ENCODE results near the gene HCFC1R1.
"Not testable (repeated sequence)": the region's sequence is repeated elsewhere in the genome, so short reads cannot be mapped to it uniquely, and the experiment has no call there.

Gene HCFC1R1

DNA sequence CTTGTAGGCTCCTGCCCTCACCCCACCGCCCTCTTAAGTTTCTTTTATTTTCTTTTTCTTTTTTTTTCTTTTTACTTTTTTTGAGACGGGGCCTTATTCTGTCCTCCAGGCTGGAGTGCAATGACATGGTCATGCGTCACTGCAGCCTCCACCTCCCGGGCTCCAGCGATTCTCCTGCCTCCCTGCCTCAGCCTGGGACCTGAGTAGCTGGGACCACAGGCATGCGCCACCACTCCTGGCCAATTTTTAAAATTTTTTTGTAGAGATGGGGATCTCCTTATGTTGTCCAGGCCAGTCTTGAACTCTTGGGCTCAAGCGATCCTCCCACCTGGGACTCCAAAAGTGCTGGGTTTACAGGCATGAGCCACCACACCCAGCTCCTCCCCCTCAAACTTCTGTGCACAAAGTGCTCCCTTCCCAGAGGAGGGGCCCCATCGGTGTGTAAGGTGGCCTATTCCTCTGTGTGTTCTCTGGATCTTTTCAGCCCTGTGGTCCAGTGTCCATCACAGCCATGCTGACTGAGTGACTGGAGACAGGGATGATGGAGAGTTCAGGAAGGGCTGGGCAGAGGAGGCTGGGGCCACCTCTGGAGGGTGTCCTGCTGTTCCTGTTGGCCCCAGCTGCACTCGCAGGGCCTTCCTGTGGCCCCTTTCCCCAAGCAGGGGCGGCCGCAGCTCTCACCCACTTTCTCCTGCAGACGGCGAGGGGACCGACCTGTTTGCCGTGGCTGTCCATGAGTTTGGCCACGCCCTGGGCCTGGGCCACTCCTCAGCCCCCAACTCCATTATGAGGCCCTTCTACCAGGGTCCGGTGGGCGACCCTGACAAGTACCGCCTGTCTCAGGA is 32.8 kb upstream of the HCFC1R1 start:
- DNase-seq (ENCODE audit: extremely low spot score): no peak
- TF ChIP-seq, protein P1, sequence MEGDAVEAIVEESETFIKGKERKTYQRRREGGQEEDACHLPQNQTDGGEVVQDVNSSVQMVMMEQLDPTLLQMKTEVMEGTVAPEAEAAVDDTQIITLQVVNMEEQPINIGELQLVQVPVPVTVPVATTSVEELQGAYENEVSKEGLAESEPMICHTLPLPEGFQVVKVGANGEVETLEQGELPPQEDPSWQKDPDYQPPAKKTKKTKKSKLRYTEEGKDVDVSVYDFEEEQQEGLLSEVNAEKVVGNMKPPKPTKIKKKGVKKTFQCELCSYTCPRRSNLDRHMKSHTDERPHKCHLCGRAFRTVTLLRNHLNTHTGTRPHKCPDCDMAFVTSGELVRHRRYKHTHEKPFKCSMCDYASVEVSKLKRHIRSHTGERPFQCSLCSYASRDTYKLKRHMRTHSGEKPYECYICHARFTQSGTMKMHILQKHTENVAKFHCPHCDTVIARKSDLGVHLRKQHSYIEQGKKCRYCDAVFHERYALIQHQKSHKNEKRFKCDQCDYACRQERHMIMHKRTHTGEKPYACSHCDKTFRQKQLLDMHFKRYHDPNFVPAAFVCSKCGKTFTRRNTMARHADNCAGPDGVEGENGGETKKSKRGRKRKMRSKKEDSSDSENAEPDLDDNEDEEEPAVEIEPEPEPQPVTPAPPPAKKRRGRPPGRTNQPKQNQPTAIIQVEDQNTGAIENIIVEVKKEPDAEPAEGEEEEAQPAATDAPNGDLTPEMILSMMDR (IDR thresholded peaks at IDR 0.05; ENCODE audit: control extremely low read depth, extremely low read depth, low read depth, missing control alignments): no peak
- ChIA-PET POLR2A (no interaction called here), CTCF (interaction anchor here (0.9 to 2.7 kb wide), 3 partner anchors 19 to 73 kb away, joined by 3 to 9 read pairs (median 9); no protein-coding TSS in a partner anchor)

DNA sequence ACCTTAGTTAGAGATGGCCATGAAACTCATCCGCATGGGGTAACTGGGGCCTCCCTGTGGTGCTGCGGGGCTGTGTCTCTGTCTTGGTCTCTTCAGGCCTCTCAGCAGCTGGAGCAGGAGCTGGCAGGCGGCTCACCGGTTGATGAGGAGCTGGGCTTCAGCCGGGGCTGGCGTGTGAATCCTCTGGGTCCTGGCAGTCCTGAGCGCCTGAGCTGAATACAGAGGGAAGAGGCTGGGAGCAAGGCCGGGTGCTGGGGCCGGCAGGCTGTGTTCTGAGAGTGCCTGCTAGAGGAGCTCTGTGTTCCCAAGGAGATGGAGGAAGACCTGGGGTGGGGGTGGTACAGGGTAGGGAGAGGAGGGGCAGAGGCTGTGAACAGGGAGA is 32.0 kb upstream of the HCFC1R1 start:
- POLR2A ChIA-PET; DNase-seq (ENCODE audit: extremely low spot score): not testable (repeated sequence)
- CTCF ChIA-PET: interaction anchor here (0.9 to 2.7 kb wide), 3 partner anchors 20 to 74 kb away, joined by 3 to 9 read pairs (median 9); no protein-coding TSS in a partner anchor

DNA sequence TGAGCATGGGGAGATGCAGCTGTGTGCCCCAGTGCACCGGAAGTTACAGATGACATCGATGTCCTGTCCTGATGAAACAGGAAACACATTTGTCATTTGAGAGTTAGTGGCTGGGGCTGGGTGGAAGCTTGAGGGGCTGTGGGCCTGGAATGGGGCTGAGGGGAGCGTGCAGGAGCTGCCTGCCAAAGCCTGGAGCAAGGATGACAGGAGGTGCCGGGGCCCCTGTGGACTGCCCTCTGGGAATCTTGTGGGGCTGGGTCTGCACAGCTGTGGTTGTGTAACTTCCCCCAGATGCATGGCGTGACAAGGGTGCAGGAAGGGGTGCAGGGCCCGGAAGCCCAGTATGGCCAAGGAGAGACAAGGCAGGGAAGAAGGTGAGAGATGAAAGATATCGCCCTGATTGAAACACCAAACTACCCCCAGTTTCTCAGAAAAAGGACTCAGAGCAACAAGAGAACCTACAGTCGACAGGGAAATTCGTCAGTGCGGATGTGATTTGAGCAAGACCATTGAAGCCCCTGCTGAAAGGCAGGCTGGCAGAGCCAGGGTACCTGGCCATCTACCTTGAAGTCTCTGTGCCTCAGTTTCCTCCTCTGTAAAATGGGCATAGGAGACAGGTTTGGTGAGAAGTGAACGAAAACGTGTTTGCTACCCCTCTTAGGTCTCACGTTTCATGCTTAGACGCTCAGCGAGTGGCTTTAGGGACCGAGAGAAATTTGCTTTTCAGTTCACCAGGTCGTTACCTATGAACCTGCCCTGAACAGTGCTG is 31.4 kb upstream of the HCFC1R1 start:
- TF ChIP-seq, protein P1 (IDR thresholded peaks at IDR 0.05; ENCODE audit: control extremely low read depth, extremely low read depth, low read depth, missing control alignments): no peak
- DNase-seq (ENCODE audit: extremely low spot score): no peak
- POLR2A ChIA-PET: no interaction called here
- CTCF ChIA-PET: interaction anchor here (0.6 to 2.7 kb wide), 4 partner anchors 21 to 631 kb away, joined by 3 to 9 read pairs (median 6); no protein-coding TSS in a partner anchor

DNA sequence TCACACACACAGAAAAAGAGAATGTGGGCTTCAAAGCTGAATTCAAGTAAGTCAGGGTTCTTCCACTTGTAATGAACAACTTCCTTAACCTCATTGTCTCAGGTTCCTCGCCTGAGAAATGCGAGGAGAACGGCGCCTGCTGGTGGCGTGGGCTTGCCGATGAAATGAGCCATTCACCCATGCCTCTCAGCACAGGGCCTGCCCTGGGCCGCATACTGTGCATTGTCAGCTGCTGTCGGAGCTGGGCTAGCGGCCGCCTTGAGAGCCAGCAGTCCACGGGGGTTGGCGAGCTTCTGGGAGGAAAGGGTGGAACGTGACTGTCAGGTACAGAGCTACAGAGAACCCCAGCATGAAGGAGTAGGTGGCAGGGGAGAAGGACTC is 29.6 kb upstream of the HCFC1R1 start:
- POLR2A ChIA-PET: not testable (repeated sequence)

DNA sequence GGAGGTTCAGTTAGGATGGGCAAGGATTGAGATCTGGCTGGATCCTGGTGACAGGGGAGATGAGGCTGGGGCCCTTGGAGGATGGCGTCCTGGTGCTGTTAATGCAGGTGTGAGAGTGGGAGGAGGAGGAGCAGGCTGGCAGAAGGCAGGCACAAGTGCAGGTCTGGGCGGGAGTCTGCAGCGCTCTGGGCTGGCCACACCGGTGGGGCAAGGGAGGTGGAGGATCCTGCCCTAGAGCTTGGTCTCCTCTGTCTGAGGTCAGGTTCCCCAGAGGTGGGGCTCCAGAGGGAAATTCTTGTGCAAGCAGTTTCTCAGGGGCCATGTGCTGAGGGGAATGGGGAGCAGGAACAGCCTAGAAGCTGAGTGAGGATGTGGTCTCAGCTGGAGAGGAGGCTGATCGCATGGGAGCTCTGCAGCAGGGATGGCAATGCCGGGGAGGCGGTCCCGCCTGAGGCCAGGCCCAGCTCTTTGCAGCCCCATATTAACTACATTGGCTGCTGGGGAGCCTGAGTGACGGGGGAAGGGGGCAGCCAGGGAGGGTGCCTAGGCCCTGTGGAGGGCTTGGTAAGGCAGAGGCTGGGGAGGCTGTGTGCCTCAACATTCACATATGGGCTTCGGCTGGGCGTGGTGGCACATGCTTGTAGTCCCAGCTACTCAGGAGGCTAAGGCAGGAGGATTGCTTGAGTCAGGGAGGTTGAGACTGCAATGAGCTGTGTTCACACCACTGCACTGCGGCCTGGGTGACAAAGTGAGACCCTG is 29.0 kb upstream of the HCFC1R1 start:
- DNase-seq (ENCODE audit: extremely low spot score); CTCF ChIA-PET; POLR2A ChIA-PET: not testable (repeated sequence)

More for the DNA sequence above, 29.6 kb upstream of the HCFC1R1 start:
- DNase-seq (ENCODE audit: extremely low spot score); CTCF ChIA-PET: not testable (repeated sequence)

DNA sequence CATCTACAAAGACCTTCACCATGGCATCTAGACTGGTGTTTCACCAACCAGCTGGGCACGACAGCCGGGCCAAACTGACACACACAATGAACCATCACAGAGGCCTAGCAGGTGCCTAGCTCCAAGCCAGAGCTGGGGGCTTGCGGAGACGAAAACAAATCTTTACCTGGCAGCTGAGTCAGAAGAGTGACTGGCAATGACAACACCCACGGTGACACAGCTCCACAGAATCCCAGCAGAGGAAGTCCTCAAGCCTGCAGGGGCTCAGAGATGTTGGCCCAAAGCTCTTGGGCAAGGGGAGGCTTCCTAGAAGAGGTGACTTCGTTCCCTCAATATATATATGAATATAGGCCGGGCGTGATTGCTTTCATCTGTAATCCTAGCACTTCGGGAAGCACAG is 27.8 kb upstream of the HCFC1R1 start:
- TF ChIP-seq, protein P1 (IDR thresholded peaks at IDR 0.05; ENCODE audit: control extremely low read depth, extremely low read depth, low read depth, missing control alignments): no peak
- no peak for DNase-seq (ENCODE audit: extremely low spot score)
- ChIA-PET POLR2A (interaction anchor here (0.7 to 1.2 kb wide), 2 partner anchors 23 to 29 kb away, joined by 3 read pairs; no protein-coding TSS in a partner anchor), CTCF (interaction anchor here (1.2 to 5.4 kb wide), 3 partner anchors 19 to 78 kb away, joined by 4 to 48 read pairs (median 7); no protein-coding TSS in a partner anchor)

DNA sequence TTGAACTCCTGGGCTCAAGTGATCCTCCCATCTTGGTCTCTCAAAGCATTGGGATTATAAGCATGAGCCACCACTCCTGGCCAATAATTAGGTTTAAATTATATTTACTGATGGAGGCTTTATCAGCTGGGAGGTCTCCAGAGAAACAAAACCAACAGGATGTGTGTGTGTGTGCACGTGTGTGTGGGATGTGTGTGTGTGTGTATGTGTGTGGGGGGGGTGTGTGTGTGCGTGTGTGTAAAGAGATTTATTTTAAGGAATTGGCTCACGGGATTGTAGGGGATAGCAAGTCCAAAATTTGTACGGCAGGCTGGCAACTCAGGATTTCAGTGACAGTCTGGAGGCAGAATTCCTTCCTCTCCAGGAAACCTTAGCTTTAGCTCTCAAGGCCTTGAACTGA is 27.3 kb upstream of the HCFC1R1 start:
- TF ChIP-seq, protein P1 (IDR thresholded peaks at IDR 0.05; ENCODE audit: control extremely low read depth, extremely low read depth, low read depth, missing control alignments): no peak
- CTCF ChIA-PET: interaction anchor here (1.2 to 5.4 kb wide), 4 partner anchors 7 to 78 kb away, joined by 4 to 48 read pairs (median 16); no protein-coding TSS in a partner anchor
- POLR2A ChIA-PET: interaction anchor here (1.2 kb wide), 1 partner anchor 24 kb away, joined by 3 read pairs; no protein-coding TSS in a partner anchor
- no peak for DNase-seq (ENCODE audit: extremely low spot score)
